HepG2 (cell line): Measurements from ENCODE around the gene FBXW4. TPM values are rescaled to one million over a fixed set of nuclear protein-coding genes. Genes with fewer than 3 reads are reported as not detected.

ENCODE experiments used
- BRCA1 ChIP-seq: sonication (generic); formaldehyde crosslinking; IDR thresholded peaks from 2 replicates; pipeline ENCODE4 v1.4.0; 2020; ENCODE audit warnings: missing genetic modification reagents
- CERS6 ChIP-seq: sonication (generic); formaldehyde crosslinking; IDR thresholded peaks from 2 replicates; pipeline ENCODE4 v1.5.0; 2020; ENCODE audit warnings: missing genetic modification reagents
- DDIT3 ChIP-seq: sonication (generic); formaldehyde crosslinking; IDR thresholded peaks from 2 replicates; pipeline ENCODE4 v1.4.0; 2020; ENCODE audit warnings: mild to moderate bottlenecking, missing genetic modification reagents
- E2F5 ChIP-seq: sonication (generic); formaldehyde crosslinking; conservative IDR thresholded peaks from 2 replicates; pipeline ENCODE4 v1.4.0; 2020; ENCODE audit warnings: missing genetic modification reagents
- HNRNPK ChIP-seq: fragments of 200-400 bp; formaldehyde crosslinking; IDR thresholded peaks from 2 replicates; pipeline ENCODE4 v1.6.1; 2018; ENCODE audit warnings: low read length, low read depth, moderate library complexity, mild to moderate bottlenecking; ENCODE audit not compliant: poor library complexity, severe bottlenecking
- KDM4B ChIP-seq: sonication (generic); formaldehyde crosslinking; IDR thresholded peaks from 2 replicates; pipeline ENCODE4 v1.4.0; 2020; ENCODE audit warnings: missing genetic modification reagents
- LCORL ChIP-seq, 2 experiments: fragments of 450-650 bp in 1 of 2; sonication (generic) in 1 of 2; formaldehyde crosslinking in 1 of 2; IDR thresholded peaks; 2 replicates each; pipeline versions ENCODE4 v1.5.0 to v1.6.1; 2017 to 2020; ENCODE audit warnings: antibody characterized with exemption in 1 of 2, missing genetic modification reagents in 1 of 2
- MTA3 ChIP-seq: sonication (generic); formaldehyde crosslinking; IDR thresholded peaks from 2 replicates; pipeline ENCODE4 v1.4.0; 2020; ENCODE audit warnings: missing genetic modification reagents
- NRL ChIP-seq: sonication (generic); formaldehyde crosslinking; IDR thresholded peaks from 2 replicates; pipeline ENCODE4 v1.5.0; 2020; ENCODE audit warnings: missing genetic modification reagents, mild to moderate bottlenecking, moderate library complexity, borderline replicate concordance
- SOX6 ChIP-seq, 2 experiments: fragments of 450-650 bp in 1 of 2; sonication (generic) in 1 of 2; formaldehyde crosslinking in 1 of 2; IDR thresholded peaks; 2 replicates each; pipeline versions ENCODE4 v1.4.0 to v1.6.1; 2017 to 2020; ENCODE audit warnings: antibody characterized with exemption in 1 of 2, mild to moderate bottlenecking in 1 of 2, missing genetic modification reagents in 1 of 2
- SRSF1 ChIP-seq: fragments of 200-400 bp; formaldehyde crosslinking; optimal IDR thresholded peaks from 2 replicates; pipeline ENCODE3; 2017; ENCODE audit warnings: mild to moderate bottlenecking, low read depth, low read length, moderate library complexity
- TAF1 ChIP-seq: sonication (generic); formaldehyde crosslinking; IDR thresholded peaks from 2 replicates; pipeline ENCODE4 v1.4.0; 2020; ENCODE audit warnings: missing genetic modification reagents
- THRA ChIP-seq: sonication (generic); formaldehyde crosslinking; IDR thresholded peaks from 2 replicates; pipeline ENCODE4 v1.4.0; 2020; ENCODE audit warnings: missing genetic modification reagents, borderline replicate concordance
- ZBTB26 ChIP-seq: IDR thresholded peaks from 2 replicates; pipeline ENCODE4 v1.6.1; 2016; ENCODE audit warnings: missing compliant biosample characterization, missing genetic modification reagents, borderline replicate concordance
- ZNF879 ChIP-seq: sonication (generic); formaldehyde crosslinking; IDR thresholded peaks from 2 replicates; pipeline ENCODE4 v1.8.1; 2023; ENCODE audit warnings: missing genetic modification reagents
- ZXDC ChIP-seq: sonication (generic); formaldehyde crosslinking; IDR thresholded peaks from 2 replicates; pipeline ENCODE4 v1.5.0; 2020; ENCODE audit warnings: mild to moderate bottlenecking, missing genetic modification reagents
- polyA plus RNA-seq, 8 experiments: library from polyadenylated mRNA; depleted of rRNA in 3 of 8; stranded (reverse) in 7 of 8; unstranded in 1 of 8; fragments of >200 nt; fragmentation: Illumina TruSeq in 4 of 8; extraction: Trizol in 4 of 8; gene quantifications; 2 replicates each; pipeline versions ENCODE4 v1.2.1 to v1.2.3, GENCODE V29; 2011 to 2016; ENCODE audit warnings: low read depth in 4 of 8, missing spikeins in 1 of 8, mixed read lengths in 1 of 8; ENCODE audit not compliant: insufficient read depth in 1 of 8
- total RNA-seq, 5 experiments: library from RNA; depleted of rRNA; stranded (reverse); fragments of >200 nt; fragmentation: Illumina TruSeq; extraction: Trizol; gene quantifications; 2 replicates each; pipeline ENCODE4 v1.2.3, GENCODE V29; 2016; ENCODE audit warnings: low read depth in 1 of 5

The FBXW4 gene
- total and polyA plus RNA-seq, 2 of the 13 experiments (the other 11 are each of a cell fraction or from before 2014, with no cell fraction given), result 23.5 to 33.7 TPM

- no peak for TF ChIP-seq CERS6 (CRISPR knock-in tag)
- no peak for TF ChIP-seq MTA3 (CRISPR knock-in tag)
- no peak for TF ChIP-seq DDIT3
- peak; percentile 43; the same call in 1 of the 2 replicates for TF ChIP-seq TAF1
- TF ChIP-seq SOX6 (IDR thresholded peaks at IDR 0.05), result no peak
- TF ChIP-seq SOX6 (CRISPR knock-in tag; IDR thresholded peaks at IDR 0.05), result no peak
- peak; percentile 56 for TF ChIP-seq LCORL (IDR thresholded peaks at IDR 0.05)
- TF ChIP-seq LCORL (CRISPR knock-in tag; IDR thresholded peaks at IDR 0.05), result 0 out of 2 replicates have a peak, but pooled peaks have one; percentile 9
- TF ChIP-seq KDM4B (CRISPR knock-in tag), result no peak; the same call in 1 of the 2 replicates
- TF ChIP-seq ZNF879 (CRISPR knock-in tag), result peak; percentile 56
- 0 out of 2 replicates have a peak, but pooled peaks have one; percentile 43 for TF ChIP-seq NRL (CRISPR knock-in tag)
- no peak for TF ChIP-seq ZBTB26 (CRISPR knock-in tag)
- TF ChIP-seq THRA (CRISPR knock-in tag), result peak; percentile 26; the same call in 1 of the 2 replicates
- TF ChIP-seq HNRNPK, result peak; percentile 99
- TF ChIP-seq ZXDC (CRISPR knock-in tag), result 0 out of 2 replicates have a peak, but pooled peaks have one; percentile 29
- TF ChIP-seq E2F5 (CRISPR knock-in tag), result 0 out of 2 replicates have a peak, but pooled peaks have one; percentile 36
- TF ChIP-seq BRCA1 (CRISPR knock-in tag), result no peak
- peak; percentile 66 for TF ChIP-seq SRSF1
Measured at GRCh38 chr10:101694674-101695403, at the start of gene FBXW4 (continued).
